Measurements from ENCODE around the gene ATP5F1B. TPM values are rescaled to one million over a fixed set of nuclear protein-coding genes. Genes with fewer than 3 reads are reported as not detected.

The ATP5F1B gene
- 464 TPM for total RNA-seq

- DNase-seq (ENCODE audit: low spot score in 2 of 2) (peak; percentile 89 to 96), FAIRE-seq (peak; percentile 98)
These were observed at the start of gene ATP5F1B for GRCh38 chr12:56645717-56646446. ATP5F1B (minus strand) TSS chr12:56645984; CDS start chr12:56645963, 21 bp downstream.

- FAIRE-seq (no peak), DNase-seq (ENCODE audit: low spot score in 2 of 2) (no peak)
These were observed 48.4 kb upstream of the ATP5F1B start for GRCh38 chr12:56694161-56694560.

GRCh38 chr12:56688846-56689109, 43.0 kb upstream of the ATP5F1B start:
- DNase-seq (ENCODE audit: low spot score in 2 of 2), result peak in 1 of 2 donors; percentile 31
- no peak for FAIRE-seq

DNA sequence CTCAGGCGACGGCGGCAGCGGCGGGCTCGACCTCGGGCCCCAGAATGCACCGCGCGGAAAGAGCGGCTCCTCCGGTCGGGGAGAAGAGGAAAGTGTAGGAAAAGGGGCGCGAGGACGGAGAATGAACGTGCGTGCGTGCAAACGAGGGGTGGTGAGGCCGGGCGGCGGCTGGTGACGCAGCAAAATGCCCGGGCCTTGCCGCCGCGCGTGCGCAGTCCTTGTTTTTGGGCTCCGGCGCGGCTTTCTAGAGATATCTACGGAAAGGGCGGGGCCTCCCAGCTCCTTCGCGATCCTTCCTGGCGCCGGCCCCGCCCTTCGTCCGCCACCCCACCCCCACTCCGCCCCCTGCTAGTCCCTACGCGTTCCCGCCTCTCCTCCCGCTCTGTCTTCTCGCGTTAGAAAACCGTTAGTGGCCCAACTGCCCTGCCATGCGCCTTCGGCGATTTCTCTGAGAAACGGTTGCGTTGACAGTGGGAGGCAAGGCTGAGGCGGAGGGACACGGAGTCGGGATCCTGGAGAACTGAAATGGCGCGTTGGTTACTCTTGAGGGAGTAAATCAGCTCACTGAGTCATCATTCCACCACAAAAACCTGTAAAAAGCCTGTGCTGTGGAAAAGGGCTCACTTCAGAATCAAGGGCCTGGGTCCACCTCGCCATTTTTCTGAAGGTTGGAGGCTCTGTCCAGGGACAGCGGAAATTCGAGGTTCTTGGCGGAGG, 42.5 kb upstream of the ATP5F1B start, which contains the start of gene PTGES3:
Gene PTGES3 (minus strand): TSS at position 156 of the 717 bp plus-strand sequence. CDS start 285 bp downstream, outside the sequence.
- DNase-seq (ENCODE audit: low spot score in 2 of 2) (peak; percentile 85 to 95), FAIRE-seq (no peak)

DNA sequence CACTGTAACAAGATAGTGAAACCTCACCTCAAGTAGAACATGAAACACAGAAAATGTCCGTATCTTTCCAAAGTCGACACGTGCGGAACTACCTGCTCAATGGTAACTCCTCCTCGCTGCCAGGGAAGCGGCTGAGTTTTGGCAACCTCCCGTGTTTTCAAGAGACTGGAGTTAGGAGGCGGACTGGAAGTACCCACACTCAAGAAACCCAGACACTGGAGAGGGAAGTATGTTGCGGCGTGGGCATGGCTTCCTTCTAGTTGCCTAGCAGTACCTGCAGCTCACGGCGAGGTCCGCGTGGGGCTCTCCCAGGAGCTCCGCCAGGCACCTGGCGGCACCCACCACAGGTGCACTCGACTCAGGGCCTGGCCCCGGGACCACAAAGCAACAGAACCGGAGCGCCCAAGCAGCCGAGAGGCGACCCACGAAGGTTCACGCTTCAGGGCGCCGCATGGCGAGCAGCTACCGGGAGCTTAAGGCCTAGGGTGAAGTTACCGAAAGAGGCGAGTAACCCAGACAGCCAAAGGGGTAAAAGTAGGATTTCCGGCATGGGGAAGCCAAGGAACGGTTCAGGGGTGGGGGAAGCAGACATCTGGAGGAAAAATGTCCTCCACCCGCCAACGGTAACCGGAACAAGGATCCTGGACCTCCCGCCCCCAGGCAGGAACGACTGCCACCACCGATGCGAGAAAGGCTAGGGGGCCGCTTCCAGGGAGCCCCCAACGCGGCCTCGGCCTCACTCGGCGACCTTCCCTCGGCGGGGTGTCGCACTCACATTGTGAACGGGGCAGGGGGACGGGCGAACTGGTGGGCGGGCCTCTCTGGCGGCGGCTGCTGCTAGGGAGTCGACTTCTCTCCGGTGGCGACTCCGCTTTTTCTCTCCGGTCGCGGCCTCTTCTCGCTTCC, 41.7 kb upstream of the ATP5F1B start:
- DNase-seq (ENCODE audit: low spot score in 2 of 2) (peak in 1 of 2 donors; percentile 19), FAIRE-seq (no peak)

DNA sequence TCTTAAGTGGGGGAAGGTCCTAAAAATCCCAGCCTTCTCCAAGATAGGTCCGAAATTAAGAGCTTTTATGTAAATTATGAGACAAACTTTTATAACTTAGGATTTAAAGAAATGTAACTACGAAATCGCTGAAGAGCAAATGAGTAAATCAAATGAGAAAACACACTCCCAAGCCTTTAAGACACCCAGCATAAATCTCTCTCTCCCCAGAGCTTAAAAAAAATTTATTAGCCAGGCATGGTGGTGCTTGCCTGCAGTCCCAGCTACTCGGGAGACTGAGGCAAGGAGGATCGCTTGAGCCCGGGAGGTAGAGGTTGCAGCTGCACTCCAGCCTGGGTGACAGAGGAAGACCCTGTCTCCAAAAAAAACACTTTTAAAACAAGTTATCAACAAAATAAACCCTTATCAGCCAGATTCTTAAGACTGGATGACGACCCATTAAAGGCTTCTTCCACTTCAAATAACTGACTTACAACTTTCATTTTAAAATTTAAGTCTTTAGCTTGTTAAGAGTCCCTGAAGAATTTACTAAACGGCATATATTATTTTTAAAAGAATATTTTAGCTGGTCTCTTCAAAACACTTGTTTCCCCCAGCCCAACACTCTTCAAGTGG, 39.1 kb upstream of the ATP5F1B start:
- FAIRE-seq (no peak), DNase-seq (ENCODE audit: low spot score in 2 of 2) (no peak)

DNA sequence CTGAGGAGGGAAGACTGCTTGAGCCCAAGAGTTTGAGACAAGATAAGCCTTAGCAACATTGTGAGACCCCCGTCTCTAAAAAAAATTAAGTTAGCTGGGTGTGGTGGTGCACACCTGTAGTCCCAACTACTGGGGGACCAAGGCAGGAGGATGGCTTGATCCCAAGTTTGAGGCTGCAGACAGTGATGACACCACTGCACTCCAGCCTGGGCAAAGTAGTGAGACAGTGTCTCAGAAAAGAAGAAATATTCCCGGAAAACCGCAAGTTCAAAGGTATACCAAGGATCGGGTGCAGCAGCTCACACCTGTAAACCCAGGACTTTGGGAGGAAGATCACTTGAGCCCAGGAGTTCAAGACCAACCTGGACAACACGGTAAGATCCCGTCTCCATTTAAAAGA, 36.5 kb upstream of the ATP5F1B start:
- FAIRE-seq (no peak), DNase-seq (ENCODE audit: low spot score in 2 of 2) (no peak)

- no peak for DNase-seq (ENCODE audit: low spot score in 2 of 2)
- FAIRE-seq, result no peak
These were observed 34.2 kb upstream of the ATP5F1B start for GRCh38 chr12:56679883-56680575.

DNA sequence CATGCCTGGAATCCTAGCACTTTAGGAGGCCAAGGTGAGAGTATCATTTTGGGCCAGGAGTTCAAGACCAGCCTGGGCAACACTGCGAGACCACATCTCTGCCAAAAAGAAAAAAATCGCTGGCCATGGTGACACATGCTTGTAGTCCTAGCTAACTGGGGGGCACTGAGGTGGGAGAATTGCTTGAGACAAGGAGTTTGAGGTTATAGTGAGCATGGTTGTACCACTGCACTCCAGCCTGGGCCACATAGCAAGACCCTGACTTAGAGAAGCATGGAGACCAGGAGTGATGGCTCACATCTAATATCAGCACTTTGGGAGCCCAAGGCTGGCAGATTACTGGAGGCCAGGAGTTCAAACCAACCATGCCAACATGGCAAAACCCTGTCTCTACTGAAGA, 33.1 kb upstream of the ATP5F1B start:
- DNase-seq (ENCODE audit: low spot score in 2 of 2) (no peak), FAIRE-seq (no peak)

GRCh38 chr12:56677680-56678079, 31.9 kb upstream of the ATP5F1B start:
- no peak for FAIRE-seq
- DNase-seq (ENCODE audit: low spot score in 2 of 2), result no peak

DNA sequence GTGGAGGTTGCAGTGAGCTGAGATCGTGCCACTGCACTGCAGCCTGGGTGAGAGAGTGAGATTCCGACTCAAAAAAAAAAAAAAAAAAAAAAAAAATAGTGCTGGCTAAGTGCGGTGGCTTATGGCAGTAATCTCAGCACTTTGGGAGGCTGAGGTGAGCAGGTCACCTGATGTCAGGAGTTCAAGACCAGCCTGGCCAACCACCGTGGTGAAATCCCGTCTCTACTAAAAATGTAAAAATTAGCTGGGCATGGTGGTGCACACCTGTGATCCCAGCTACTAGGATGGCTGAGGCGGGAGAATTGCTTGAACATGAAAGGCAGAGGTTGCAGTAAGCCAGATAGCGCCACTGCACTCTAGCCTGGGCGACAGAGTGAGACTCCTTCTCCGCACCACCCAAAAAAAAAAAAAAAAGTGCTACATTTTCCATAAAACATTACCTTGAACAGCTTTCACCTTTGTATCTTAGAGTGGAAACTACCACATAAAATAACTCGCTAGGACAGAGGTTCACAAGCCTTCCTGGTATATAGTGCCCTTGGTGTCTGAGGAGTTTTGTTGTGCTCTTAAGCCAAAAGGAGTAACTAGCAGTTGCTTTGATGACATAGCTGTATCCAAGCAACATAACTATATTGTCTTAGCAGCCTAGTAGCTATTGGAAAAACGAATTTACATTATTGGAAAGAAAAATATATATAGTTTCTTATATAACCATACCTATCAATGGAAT, 31.2 kb upstream of the ATP5F1B start:
- FAIRE-seq, result no peak
- DNase-seq (ENCODE audit: low spot score in 2 of 2), result no peak

DNA sequence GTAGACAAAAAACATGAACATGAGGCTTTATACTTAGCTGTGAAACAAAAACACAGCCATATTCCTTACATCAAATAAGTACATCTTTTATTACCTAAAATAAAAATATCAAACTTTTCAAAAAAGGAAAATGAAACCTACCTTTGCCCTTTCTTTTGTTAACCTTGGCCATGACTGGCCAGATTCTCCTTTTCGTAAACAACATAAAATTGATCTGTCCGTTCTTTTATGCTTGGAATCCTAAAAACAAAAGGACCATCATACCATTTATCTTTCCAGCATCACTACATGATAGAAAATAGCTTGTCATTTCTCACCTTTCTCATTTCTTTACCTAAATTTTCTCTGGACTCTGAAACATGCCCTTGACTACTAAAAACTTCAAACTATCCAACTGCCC, 25.8 kb upstream of the ATP5F1B start:
- no peak for FAIRE-seq
- no peak for DNase-seq (ENCODE audit: low spot score in 2 of 2)

DNA sequence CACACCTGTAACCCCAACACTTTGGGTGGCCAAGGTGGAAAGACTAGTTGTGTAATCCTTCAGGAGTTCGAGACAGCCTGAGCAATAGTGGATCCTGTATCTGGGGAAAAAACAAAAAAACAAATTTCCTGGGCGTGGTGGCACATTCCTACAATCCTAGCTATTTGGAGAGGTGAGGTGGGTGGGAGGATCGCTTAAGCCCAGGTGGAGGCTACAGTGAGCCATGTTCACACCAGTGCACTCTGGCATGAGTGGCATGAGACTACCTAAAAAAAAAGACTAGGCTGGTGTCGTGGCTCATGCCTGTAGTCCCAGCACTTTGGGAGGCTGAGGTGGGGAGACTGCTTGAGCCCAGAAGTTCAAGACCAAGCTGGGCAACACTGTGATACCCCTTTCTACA, 25.1 kb upstream of the ATP5F1B start:
- DNase-seq (ENCODE audit: low spot score in 2 of 2) (no peak), FAIRE-seq (no peak)

DNA sequence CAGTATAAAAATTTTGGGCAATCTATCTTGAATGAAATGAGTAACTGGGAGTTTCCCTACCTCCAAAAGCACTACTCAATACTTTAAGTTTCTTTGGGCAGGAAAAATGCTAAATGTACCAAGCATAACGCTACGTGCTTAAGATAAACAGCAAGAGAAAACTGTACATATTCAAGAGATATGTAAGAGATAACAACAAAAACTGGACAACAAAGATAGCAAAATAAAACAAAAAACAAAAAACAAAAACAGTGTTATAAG, 22.3 kb upstream of the ATP5F1B start:
- DNase-seq (ENCODE audit: low spot score in 2 of 2) (no peak), FAIRE-seq (no peak)

DNA sequence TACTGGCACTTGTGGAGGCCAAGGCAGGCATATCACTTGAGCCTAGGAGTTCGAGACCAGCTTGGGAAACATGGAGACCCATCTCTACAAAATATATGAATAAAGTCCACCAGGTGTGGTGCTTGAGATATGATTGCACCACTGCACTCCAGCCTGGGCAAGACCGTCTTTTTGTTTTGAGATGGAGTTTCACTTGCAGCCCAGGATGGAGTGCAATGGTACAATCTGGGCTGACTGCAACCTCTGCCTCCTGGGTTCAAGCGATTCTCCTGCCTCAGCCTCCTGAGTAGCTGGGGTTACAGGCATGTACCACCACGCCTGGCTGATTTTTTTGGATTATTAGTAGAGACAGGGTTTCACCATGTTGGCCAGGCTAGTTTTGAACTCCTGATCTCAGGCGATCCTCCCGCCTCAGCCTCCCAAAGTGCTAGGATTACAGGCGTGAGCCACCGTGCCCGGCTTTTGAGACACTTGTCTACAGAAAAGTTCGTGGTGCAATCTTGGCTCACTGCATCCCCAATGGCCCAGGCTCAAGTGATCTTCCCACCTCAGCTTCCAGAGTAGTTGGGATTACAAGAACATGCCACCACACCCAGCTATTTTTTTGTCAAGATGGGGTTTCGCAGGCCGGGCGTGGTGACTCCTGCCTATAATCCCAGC, 16.3 kb upstream of the ATP5F1B start:
- DNase-seq (ENCODE audit: low spot score in 2 of 2), result no peak
- no peak for FAIRE-seq

DNA sequence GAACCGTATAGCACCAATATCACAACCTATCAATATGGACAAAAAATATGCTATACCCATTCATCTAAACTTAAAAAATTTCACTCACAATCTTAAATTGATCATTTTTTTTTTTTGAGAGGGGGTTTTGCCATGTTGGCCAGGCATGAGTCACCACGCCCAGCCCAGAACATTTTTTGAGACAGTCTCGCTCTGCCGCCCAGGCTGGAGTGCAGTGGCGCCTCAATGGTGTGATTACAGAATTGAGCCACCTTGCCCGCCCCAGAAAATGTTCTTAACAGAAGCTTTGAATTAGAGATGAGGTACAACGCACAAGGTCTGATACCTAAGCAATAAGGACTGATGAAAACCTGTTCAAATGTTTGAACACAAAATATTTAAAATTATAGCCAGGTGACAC, 15.8 kb upstream of the ATP5F1B start:
- no peak for FAIRE-seq
- DNase-seq (ENCODE audit: low spot score in 2 of 2), result no peak

GRCh38 chr12:56658921-56659320, 13.1 kb upstream of the ATP5F1B start:
- FAIRE-seq (no peak), DNase-seq (ENCODE audit: low spot score in 2 of 2) (no peak)

DNA sequence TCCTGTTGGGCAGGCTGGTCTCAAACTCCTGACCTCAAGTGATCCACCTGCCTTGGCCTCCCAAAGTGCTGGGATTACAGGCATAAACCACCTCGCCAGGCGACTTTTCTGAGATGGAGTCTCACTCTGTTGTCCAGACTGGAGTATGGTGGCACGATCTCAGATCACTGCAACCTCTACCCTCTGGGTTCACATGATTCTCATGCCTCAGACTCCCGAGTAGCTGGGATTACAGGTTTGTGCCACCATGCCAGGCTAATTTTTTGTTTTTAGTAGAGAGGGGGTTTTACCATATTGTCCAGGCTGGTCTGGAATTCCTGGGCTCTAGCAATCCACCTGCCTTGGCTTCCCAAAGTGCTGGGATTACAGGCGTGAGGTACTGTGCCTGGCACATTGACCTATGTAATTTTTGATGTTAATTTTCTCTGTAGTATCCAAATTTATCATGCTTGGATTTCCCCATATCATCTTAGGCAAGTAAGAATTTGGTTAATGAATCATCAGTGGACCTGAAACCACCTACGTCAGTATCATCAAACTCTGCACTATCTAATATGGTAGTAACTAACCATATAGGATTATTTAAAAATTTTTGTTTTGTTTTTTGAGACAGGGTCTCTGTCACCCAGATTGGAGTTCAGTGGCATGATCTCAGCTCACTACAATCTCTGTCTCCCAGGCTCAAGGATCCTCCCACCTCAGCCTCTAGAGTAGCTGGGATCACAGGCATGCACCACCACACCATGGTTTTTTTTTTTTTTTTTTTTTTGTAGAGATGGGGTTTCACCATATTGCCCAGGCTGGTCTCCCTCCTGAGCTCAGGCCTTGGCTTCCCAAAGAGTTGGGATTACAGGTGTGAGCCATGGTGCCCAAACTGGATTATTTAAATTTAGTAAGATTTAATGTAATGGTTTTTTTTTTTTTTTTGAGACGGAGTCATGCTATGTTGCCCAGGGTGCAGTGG, 11.9 kb upstream of the ATP5F1B start:
- FAIRE-seq (no peak), DNase-seq (ENCODE audit: low spot score in 2 of 2) (no peak)

Measured in frontal cortex (tissue), 4 donors.